ENCODE results near the gene PLA2G4D.

DNA sequence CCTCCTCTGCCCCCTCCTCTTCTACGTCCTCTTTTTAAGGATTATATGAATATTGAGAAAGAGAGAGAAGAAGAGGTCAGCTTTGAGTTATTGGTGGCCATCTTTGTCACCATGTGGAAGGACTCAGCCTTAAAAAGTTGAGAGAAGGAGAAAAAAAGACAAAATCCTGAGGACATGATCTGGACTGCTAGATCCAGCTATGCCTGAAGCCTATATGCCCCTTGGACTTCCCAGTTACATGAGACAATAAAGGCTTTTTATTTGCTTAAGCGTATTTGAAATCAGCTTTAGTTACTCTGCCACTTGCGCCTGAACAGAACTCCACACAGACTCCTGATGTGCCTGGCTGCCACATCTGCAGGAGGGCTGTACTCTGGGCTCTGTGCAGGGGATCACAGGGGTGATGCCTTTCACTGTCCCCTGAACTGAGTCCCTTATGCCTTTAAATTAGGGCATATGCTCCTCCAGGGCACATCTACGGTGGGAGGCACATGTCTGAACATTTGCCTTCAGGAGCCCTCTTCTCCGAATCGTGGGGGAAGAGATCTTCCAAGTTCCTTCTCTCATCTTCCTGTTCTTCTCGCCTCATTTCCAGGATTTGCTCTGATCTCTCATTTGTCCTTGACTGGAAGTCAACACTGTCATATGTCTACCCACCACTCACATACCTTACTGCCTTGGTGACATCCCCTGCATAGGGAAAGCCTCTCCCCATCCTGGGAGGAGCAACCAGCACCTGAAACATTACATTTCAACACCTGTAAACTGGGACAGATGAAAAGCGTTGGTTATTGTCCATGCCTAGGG lies 59.5 kb downstream of the PLA2G4D start:
- TF ChIP-seq CTCF (IDR thresholded peaks at IDR 0.05) (no peak), POLR2AphosphoS5 (IDR thresholded peaks at IDR 0.05; ENCODE audit: low read depth, low read length) (no peak), SIN3A (IDR thresholded peaks at IDR 0.05; ENCODE audit: borderline replicate concordance, insufficient read depth, low read depth, low read length) (no peak), TCF7L2 (IDR thresholded peaks at IDR 0.05; ENCODE audit: low read depth, low read length) (no peak)
- TF ChIP-seq, protein P1, sequence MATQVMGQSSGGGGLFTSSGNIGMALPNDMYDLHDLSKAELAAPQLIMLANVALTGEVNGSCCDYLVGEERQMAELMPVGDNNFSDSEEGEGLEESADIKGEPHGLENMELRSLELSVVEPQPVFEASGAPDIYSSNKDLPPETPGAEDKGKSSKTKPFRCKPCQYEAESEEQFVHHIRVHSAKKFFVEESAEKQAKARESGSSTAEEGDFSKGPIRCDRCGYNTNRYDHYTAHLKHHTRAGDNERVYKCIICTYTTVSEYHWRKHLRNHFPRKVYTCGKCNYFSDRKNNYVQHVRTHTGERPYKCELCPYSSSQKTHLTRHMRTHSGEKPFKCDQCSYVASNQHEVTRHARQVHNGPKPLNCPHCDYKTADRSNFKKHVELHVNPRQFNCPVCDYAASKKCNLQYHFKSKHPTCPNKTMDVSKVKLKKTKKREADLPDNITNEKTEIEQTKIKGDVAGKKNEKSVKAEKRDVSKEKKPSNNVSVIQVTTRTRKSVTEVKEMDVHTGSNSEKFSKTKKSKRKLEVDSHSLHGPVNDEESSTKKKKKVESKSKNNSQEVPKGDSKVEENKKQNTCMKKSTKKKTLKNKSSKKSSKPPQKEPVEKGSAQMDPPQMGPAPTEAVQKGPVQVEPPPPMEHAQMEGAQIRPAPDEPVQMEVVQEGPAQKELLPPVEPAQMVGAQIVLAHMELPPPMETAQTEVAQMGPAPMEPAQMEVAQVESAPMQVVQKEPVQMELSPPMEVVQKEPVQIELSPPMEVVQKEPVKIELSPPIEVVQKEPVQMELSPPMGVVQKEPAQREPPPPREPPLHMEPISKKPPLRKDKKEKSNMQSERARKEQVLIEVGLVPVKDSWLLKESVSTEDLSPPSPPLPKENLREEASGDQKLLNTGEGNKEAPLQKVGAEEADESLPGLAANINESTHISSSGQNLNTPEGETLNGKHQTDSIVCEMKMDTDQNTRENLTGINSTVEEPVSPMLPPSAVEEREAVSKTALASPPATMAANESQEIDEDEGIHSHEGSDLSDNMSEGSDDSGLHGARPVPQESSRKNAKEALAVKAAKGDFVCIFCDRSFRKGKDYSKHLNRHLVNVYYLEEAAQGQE (IDR thresholded peaks at IDR 0.05; ENCODE audit: insufficient read depth in 1 of 2, low read depth in 2 of 2, low read length in 1 of 2) = no peak
